Heart right ventricle (tissue), 16 donors: ENCODE results near the gene TEX10. TPM values are rescaled to one million over a fixed set of nuclear protein-coding genes. Genes with fewer than 3 reads are reported as not detected.

Experiments used
- ATAC-seq, 8 donors: fragments of 200-7000 bp; cut with Tn5 transposase; one replicate each; pipeline ENCODE4 v1.9.1; 2020; ENCODE audit warnings: mild to moderate bottlenecking in 8 of 8, moderate library complexity in 8 of 8, moderate number of reproducible peaks in 1 of 8
- DNase-seq, 2 donors: peaks; one replicate each; pipeline ENCODE4 v3.0.0-alpha.2; 2020
- H3K27ac ChIP-seq, 10 donors: fragments of 200-600 bp; sonication (generic) in 2 of 10; one replicate each; pipeline versions ENCODE4 v1.5.0 to v1.8.0; 2020 to 2022; ENCODE audit warnings: mild to moderate bottlenecking in 3 of 10
- H3K27me3 ChIP-seq, 7 donors: fragments of 200-600 bp; one replicate each; pipeline ENCODE4 v1.8.0; 2021 to 2022; ENCODE audit warnings: mild to moderate bottlenecking in 2 of 7
- H3K36me3 ChIP-seq, 9 donors: fragments of 200-600 bp; sonication (generic) in 1 of 9; one replicate each; pipeline versions ENCODE4 v1.5.0 to v1.8.0; 2020 to 2022; ENCODE audit warnings: mild to moderate bottlenecking in 2 of 9
- H3K4me1 ChIP-seq, 9 donors: fragments of 200-600 bp; sonication (generic) in 1 of 9; one replicate each; pipeline versions ENCODE4 v1.5.0 to v1.8.0; 2020 to 2022; ENCODE audit warnings: mild to moderate bottlenecking in 4 of 9
- H3K4me3 ChIP-seq, 10 donors: fragments of 200-600 bp; sonication (generic) in 2 of 10; one replicate each; pipeline versions ENCODE4 v1.5.0 to v1.8.0; 2020 to 2022; ENCODE audit warnings: mild to moderate bottlenecking in 7 of 10, moderate library complexity in 2 of 10
- H3K9me3 ChIP-seq, 11 donors: fragments of 200-600 bp in 10 of 11; sonication (generic) in 2 of 11; one replicate each; pipeline versions ENCODE4 v1.5.0 to v1.8.0; 2013 to 2022; ENCODE audit warnings: mild to moderate bottlenecking in 2 of 11, control low read depth in 1 of 11, moderate library complexity in 1 of 11
- CTCF ChIP-seq, 9 donors: fragments of 200-600 bp; sonication (generic) in 2 of 9; IDR thresholded peaks; one replicate each; pipeline versions ENCODE4 v1.5.0 to v1.8.0; 2021 to 2022; ENCODE audit warnings: antibody characterized with exemption in 9 of 9, mild to moderate bottlenecking in 5 of 9, moderate library complexity in 1 of 9
- WGBS, 2 donors: extraction: QIAGEN DNeasy Blood & Tissue Kit; methylation state at CpG; one replicate each; pipeline ENCODE4 v1.1.7; 2013; ENCODE audit warnings: inconsistent platforms in 1 of 2; 5-methylcytosine and 5-hydroxymethylcytosine counted together
- intact Hi-C, 10 donors: fragments of 100-400 bp; cut with DNase I; formaldehyde crosslinking; loops; one replicate each; pipeline versions ENCODE4 v1.11.1 to v1.14.2; 2022
- polyA plus RNA-seq, 2 donors: library from polyadenylated mRNA; stranded (reverse); fragments of 200-250 nt; gene quantifications; one replicate each; pipeline ENCODE4 v1.2.3, GENCODE V29; 2013
- total RNA-seq, 10 donors: library from RNA; stranded (reverse); fragmentation: NEBNext Ultra II Directional in 3 of 10; extraction: Animal tissue kit (Norgen Biotek cat#: 25700) in 3 of 10; gene quantifications; one replicate each; pipeline versions ENCODE4 v1.2.1 to v1.2.4, GENCODE V29; 2021 to 2023
- donor health status: Arrhythmogenic right ventricular cardiomyopathy.
- donor health status: ischemic (EF 13 %, LVEDD 7.1; RV severe dilation, severe dysfunction).
- donor health status: healthy with polysubstance abuse.
- donor health status: DM: no; HTN: yes; CAD: no.
- donor health status: DM: no; HTN: no; CAD: no.
- donor health status: ischemic (EF 25% LVEDD 6.9; RV normal size, moderate dysfunction).
- donor health status: ischemic (EF 25% LVEDD 5.7; RV mildly dilated, moderate dysfunction).
- donor health status: healthy.
- donor health status: DM: yes; HTN: yes; CAD: no.
- donor health status: Ischemic cardiomyopathy.
- donor health status: ischemic (EF 35%, LVEDD 5.7; RV mildly dilated, moderate dysfunction).
- donor health status: nonischemic (EF 11% LVEDD 7.7; RV severe dilation, severe dysfunction).
- donor health status: DM: yes; HTN: yes; CAD: no.
- donor health status: PGD.
- donor health status: ischemic (EF 29% LVEDD 5.4; RV normal size, mild dysfunction).
- donor health status: nonischemic (EF 23%, LVEDD 6.1; RV moderate dilation, normal function).

The TEX10 gene
- total and polyA plus RNA-seq, 12 donors = 2.9 to 10.3 (median 9.0) TPM

GRCh38 chr9:100287186-100287585 is 65.6 kb downstream of the TEX10 start:
- peaks cover 0 to 35% (median 4%) of the 10 kb centered on the region in 11 donors for H3K9me3 ChIP-seq

GRCh38 chr9:100286257-100286656 is 66.5 kb downstream of the TEX10 start:
- Histone ChIP-seq H3K27me3 (no peaks in the 10 kb centered on the region), H3K4me3 (no peak overlapping the region), H3K27ac (no peak overlapping the region), H3K9me3 (peaks cover 0 to 35% (median 4%) of the 10 kb centered on the region in 11 donors), H3K4me1 (no peaks in the 10 kb centered on the region), H3K36me3 (peaks cover 0 to 92% (median 36%) of the 10 kb centered on the region in 9 donors)
- ATAC-seq (no peak), DNase-seq (no peak)
- 94 to 95% methylated on average over 6 of the region's 6 CpGs for WGBS, 2 donors
- intact Hi-C loops = no loop called here
- no peak for TF ChIP-seq CTCF (IDR thresholded peaks at IDR 0.05)

More at GRCh38 chr9:100287186-100287585, 65.6 kb downstream of the TEX10 start:
- 96 to 99% methylated on average over 5 of the region's 5 CpGs for WGBS, 2 donors
- H3K27me3 ChIP-seq = no peaks in the 10 kb centered on the region
- H3K4me1 ChIP-seq = no peaks in the 10 kb centered on the region
- no peak for TF ChIP-seq CTCF (IDR thresholded peaks at IDR 0.05)
- DNase-seq (no peak), ATAC-seq (no peak)
- H3K4me3 ChIP-seq = no peak overlapping the region
- no peak overlapping the region for H3K27ac ChIP-seq
- peaks cover 0 to 93% (median 40%) of the 10 kb centered on the region in 9 donors for H3K36me3 ChIP-seq
- intact Hi-C loops = no loop called here

GRCh38 chr9:100285601-100286000 is 67.1 kb downstream of the TEX10 start:
- Histone ChIP-seq H3K9me3 (peaks cover 0 to 35% (median 4%) of the 10 kb centered on the region in 11 donors), H3K36me3 (peaks cover 0 to 90% (median 36%) of the 10 kb centered on the region in 9 donors), H3K4me1 (no peaks in the 10 kb centered on the region), H3K27ac (no peak overlapping the region), H3K4me3 (no peak overlapping the region), H3K27me3 (no peaks in the 10 kb centered on the region)
- DNase-seq = no peak
- intact Hi-C loops = no loop called here
- WGBS, 2 donors = 97% methylated on average over 7 of the region's 7 CpGs
- no peak for TF ChIP-seq CTCF (IDR thresholded peaks at IDR 0.05)
- ATAC-seq = no peak

- Histone ChIP-seq H3K9me3 (peaks cover 0 to 35% (median 4%) of the 10 kb centered on the region in 11 donors), H3K27ac (no peak overlapping the region), H3K27me3 (no peaks in the 10 kb centered on the region), H3K4me1 (no peaks in the 10 kb centered on the region), H3K36me3 (peaks cover 0 to 85% (median 36%) of the 10 kb centered on the region in 9 donors), H3K4me3 (no peak overlapping the region)
- TF ChIP-seq CTCF (IDR thresholded peaks at IDR 0.05) = no peak
- no peak for ATAC-seq
- intact Hi-C loops = no loop called here
- DNase-seq = no peak
These were observed 67.7 kb downstream of the TEX10 start for GRCh38 chr9:100285080-100285479.
